ENCODE results near the gene RFPL3.

The RFPL3 gene

GRCh38 chr22:32327596-32328171, 30.0 kb upstream of the RFPL3 start:
- H2AFZ ChIP-seq (ENCODE audit: low read depth, low read length): no peak overlapping the region
- H3K9ac ChIP-seq (ENCODE audit: low read depth, low read length): no peak overlapping the region
- H3K36me3 ChIP-seq (ENCODE audit: insufficient read depth, low read length): no peaks in the 10 kb centered on the region
- ATAC-seq (ENCODE audit: insufficient read depth, low read depth): no peak
- TF ChIP-seq EZH2 (IDR thresholded peaks at IDR 0.05; ENCODE audit: borderline replicate concordance, low read depth, low read length, severe bottlenecking) (no peak), CTCF (IDR thresholded peaks at IDR 0.05; ENCODE audit: borderline replicate concordance, extremely low read depth, low read length, poor library complexity, severe bottlenecking) (no peak)
- no peaks in the 10 kb centered on the region for H3K9me3 ChIP-seq (ENCODE audit: insufficient read depth, low read length, severe bottlenecking)
- H3K4me1 ChIP-seq (ENCODE audit: insufficient read depth, low read length): no peaks in the 10 kb centered on the region
- H4K20me1 ChIP-seq (ENCODE audit: insufficient read depth, low read length): no peaks in the 10 kb centered on the region
- no peak overlapping the region for H3K27ac ChIP-seq (ENCODE audit: low read length)
- no peaks in the 10 kb centered on the region for H3K27me3 ChIP-seq (ENCODE audit: insufficient read depth, low read length, poor library complexity)
- no peak for DNase-seq
- no peak overlapping the region for H3K4me3 ChIP-seq (ENCODE audit: low read depth in 1 of 2, low read length in 2 of 2)
- no peaks in the 10 kb centered on the region for H3K79me2 ChIP-seq (ENCODE audit: insufficient read depth, low read length)
- H3K4me2 ChIP-seq (ENCODE audit: insufficient read depth, low read length): no peak overlapping the region

DNA sequence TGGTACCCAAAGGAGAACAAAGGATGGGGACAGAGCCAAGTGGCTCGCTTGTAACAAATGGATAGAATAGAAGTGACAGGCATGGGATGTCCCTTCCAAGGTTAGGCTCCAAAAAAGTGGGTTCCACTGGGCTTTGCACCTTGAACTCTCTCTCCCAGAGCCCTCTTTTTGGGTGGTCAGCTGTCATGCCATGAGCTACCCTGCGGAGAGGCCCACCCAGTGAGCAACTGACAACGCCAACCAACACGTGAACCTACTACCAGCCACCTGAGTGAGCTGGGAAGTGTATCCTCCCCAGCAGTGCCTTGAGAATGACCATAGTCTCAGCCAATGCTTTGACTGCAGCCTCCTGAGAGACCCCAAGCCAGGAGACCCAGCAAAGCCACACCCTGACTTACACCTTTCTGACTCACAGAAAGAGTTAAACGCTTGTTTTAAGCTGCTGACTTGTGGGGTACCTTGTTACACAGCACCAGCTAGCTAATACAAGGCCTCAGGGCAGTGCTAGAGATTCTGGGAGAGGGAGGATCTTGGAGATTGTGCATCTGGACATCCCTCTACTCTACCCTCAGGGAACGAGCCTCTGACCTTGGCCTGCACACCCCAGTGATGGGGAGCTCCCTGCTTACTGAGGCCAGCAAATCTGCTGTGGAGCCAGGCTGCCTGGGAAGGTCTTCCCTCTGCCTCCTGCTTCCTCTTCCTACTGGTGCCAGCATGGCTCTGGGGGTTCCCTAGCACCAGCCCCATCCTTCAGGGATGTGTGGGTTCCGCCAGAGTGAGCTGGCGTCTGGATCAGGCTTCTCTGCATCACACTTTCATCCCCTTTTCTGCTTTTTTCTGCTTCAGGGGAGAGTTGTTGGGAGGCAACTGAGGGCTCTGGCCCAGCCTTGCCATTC, 29.1 kb upstream of the RFPL3 start:
- TF ChIP-seq CTCF (IDR thresholded peaks at IDR 0.05; ENCODE audit: borderline replicate concordance, extremely low read depth, low read length, poor library complexity, severe bottlenecking) (no peak), EZH2 (IDR thresholded peaks at IDR 0.05; ENCODE audit: borderline replicate concordance, low read depth, low read length, severe bottlenecking) (no peak)

DNA sequence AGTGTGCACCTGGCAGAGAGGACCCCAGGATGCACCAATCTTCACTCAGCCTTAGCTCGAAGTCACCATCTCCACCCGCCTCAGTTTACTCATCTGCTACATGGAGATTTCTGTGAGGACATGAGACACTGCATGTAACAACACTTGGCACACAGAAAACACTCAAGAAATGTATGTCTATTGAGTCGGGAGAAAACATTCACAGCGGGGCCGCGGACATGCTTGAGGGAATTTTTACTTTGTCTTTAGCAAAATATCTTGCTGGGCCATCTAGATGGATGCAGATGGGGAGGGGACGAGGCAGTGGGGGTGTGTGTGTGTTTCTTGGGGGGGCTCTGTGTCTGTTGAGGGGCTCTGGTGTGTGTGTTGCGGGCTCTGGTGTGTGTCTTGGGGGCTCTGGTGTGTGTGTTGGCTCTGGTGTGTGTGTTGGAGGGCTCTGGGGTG, 28.4 kb upstream of the RFPL3 start:
- no peak overlapping the region for H3K9ac ChIP-seq (ENCODE audit: low read depth, low read length)
- H3K9me3 ChIP-seq (ENCODE audit: insufficient read depth, low read length, severe bottlenecking): no peaks in the 10 kb centered on the region
- ATAC-seq (ENCODE audit: insufficient read depth, low read depth) (no peak), DNase-seq (no peak)
- H3K4me1 ChIP-seq (ENCODE audit: insufficient read depth, low read length): no peaks in the 10 kb centered on the region
- no peaks in the 10 kb centered on the region for H3K36me3 ChIP-seq (ENCODE audit: insufficient read depth, low read length)
- TF ChIP-seq EZH2 (IDR thresholded peaks at IDR 0.05; ENCODE audit: borderline replicate concordance, low read depth, low read length, severe bottlenecking) (no peak), CTCF (IDR thresholded peaks at IDR 0.05; ENCODE audit: borderline replicate concordance, extremely low read depth, low read length, poor library complexity, severe bottlenecking) (no peak)
- H4K20me1 ChIP-seq (ENCODE audit: insufficient read depth, low read length): no peaks in the 10 kb centered on the region
- H3K27ac ChIP-seq (ENCODE audit: low read length): no peak overlapping the region
- H3K27me3 ChIP-seq (ENCODE audit: insufficient read depth, low read length, poor library complexity): no peaks in the 10 kb centered on the region
- H3K4me2 ChIP-seq (ENCODE audit: insufficient read depth, low read length): no peak overlapping the region
- no peaks in the 10 kb centered on the region for H3K79me2 ChIP-seq (ENCODE audit: insufficient read depth, low read length)
- no peak overlapping the region for H3K4me3 ChIP-seq (ENCODE audit: low read depth in 1 of 2, low read length in 2 of 2)
- H2AFZ ChIP-seq (ENCODE audit: low read depth, low read length): no peak overlapping the region

More for the DNA sequence above, 29.1 kb upstream of the RFPL3 start:
- Histone ChIP-seq H2AFZ (ENCODE audit: low read depth, low read length) (no peak overlapping the region), H3K27ac (ENCODE audit: low read length) (no peak overlapping the region), H3K4me3 (ENCODE audit: low read depth in 1 of 2, low read length in 2 of 2) (no peak overlapping the region), H4K20me1 (ENCODE audit: insufficient read depth, low read length) (no peaks in the 10 kb centered on the region), H3K9ac (ENCODE audit: low read depth, low read length) (no peak overlapping the region), H3K36me3 (ENCODE audit: insufficient read depth, low read length) (no peaks in the 10 kb centered on the region), H3K4me1 (ENCODE audit: insufficient read depth, low read length) (no peaks in the 10 kb centered on the region), H3K79me2 (ENCODE audit: insufficient read depth, low read length) (no peaks in the 10 kb centered on the region), H3K9me3 (ENCODE audit: insufficient read depth, low read length, severe bottlenecking) (no peaks in the 10 kb centered on the region), H3K27me3 (ENCODE audit: insufficient read depth, low read length, poor library complexity) (no peaks in the 10 kb centered on the region), H3K4me2 (ENCODE audit: insufficient read depth, low read length) (no peak overlapping the region)
- DNase-seq: no peak
- ATAC-seq (ENCODE audit: insufficient read depth, low read depth): no peak

All from DND-41 (cell line).